Activated CD4-positive, alpha-beta memory T cell treated with anti-CD3 and anti-CD28 coated beads, Interleukin-2, amount 10 ng/mL, durations not matched to agents 7 days and 5 days (primary cell): ENCODE data around the gene SNRNP200. TPM values are rescaled to one million over a fixed set of nuclear protein-coding genes. Genes with fewer than 3 reads are reported as not detected.
"Not testable (repeated sequence)": the region's sequence is repeated elsewhere in the genome, so short reads cannot be mapped to it uniquely, and the experiment has no call there.

Experiments
- CTCF ChIA-PET: fragments of 350-600 bp; sonication (Branson Sonifier 250); formaldehyde crosslinking; loops from one replicate; lab custom pipeline; 2021; ENCODE audit warnings: antibody characterized with exemption, inconsistent platforms; lab: Charles Lee
- POLR2A ChIA-PET: fragments of 350-600 bp; sonication (Branson Sonifier 250); formaldehyde crosslinking; loops from one replicate; lab custom pipeline; 2021; ENCODE audit warnings: antibody characterized with exemption; lab: Charles Lee
- DNase-seq: peaks from one replicate; pipeline ENCODE4 v3.0.0-alpha.2; 2020
- H3K27ac Mint-ChIP-seq: one replicate; pipeline ENCODE4 v1.8.0; 2021; ENCODE audit warnings: mild to moderate bottlenecking, mixed read lengths
- H3K27me3 Mint-ChIP-seq: one replicate; pipeline ENCODE4 v1.8.0; 2021; ENCODE audit warnings: mixed read lengths
- H3K36me3 Mint-ChIP-seq: one replicate; pipeline ENCODE4 v1.8.0; 2021; ENCODE audit warnings: low read depth, mixed read lengths
- H3K4me1 Mint-ChIP-seq: one replicate; pipeline ENCODE4 v1.8.0; 2021; ENCODE audit warnings: mixed read lengths
- H3K4me3 Mint-ChIP-seq: one replicate; pipeline ENCODE4 v1.8.0; 2021; ENCODE audit warnings: mild to moderate bottlenecking, mixed read lengths
- H3K9me3 Mint-ChIP-seq: one replicate; pipeline ENCODE4 v1.8.0; 2021; ENCODE audit warnings: mixed read lengths
- total RNA-seq, 2 experiments: library from RNA; stranded (reverse); gene quantifications; one replicate each; pipeline ENCODE4 v1.2.3, GENCODE V29; 2021

SNRNP200 gene
- total RNA-seq, 2 experiments from 2014 or later = 149 to 156 TPM

GRCh38 chr2:96259497-96259921 is 45.8 kb downstream of the SNRNP200 start:
- peak overlapping the region; percentile 32 for H3K27ac Mint-ChIP-seq
- POLR2A ChIA-PET = interaction anchor here (2.3 kb wide), 1 partner anchor 51 kb away, joined by 12 read pairs; the partner anchor contains the start of gene STARD7
- peaks cover 72% of the 10 kb centered on the region for H3K4me1 Mint-ChIP-seq
- no peaks in the 10 kb centered on the region for H3K9me3 Mint-ChIP-seq
- DNase-seq = no peak
- H3K36me3 Mint-ChIP-seq = peaks cover 38% of the 10 kb centered on the region
- no peaks in the 10 kb centered on the region for H3K27me3 Mint-ChIP-seq
- CTCF ChIA-PET = interaction anchor here (0.8 to 3.3 kb wide), 3 partner anchors 7 to 237 kb away, joined by 3 to 12 read pairs (median 6); partner anchors contain the start of gene ASTL
- H3K4me3 Mint-ChIP-seq = no peak overlapping the region

GRCh38 chr2:96258166-96259022 is 47.0 kb downstream of the SNRNP200 start:
- no peak overlapping the region for H3K4me3 Mint-ChIP-seq
- no peak for DNase-seq
- H3K27ac Mint-ChIP-seq = no peak overlapping the region
- peaks cover 61% of the 10 kb centered on the region for H3K4me1 Mint-ChIP-seq
- no peaks in the 10 kb centered on the region for H3K27me3 Mint-ChIP-seq
- peaks cover 40% of the 10 kb centered on the region for H3K36me3 Mint-ChIP-seq
- no peaks in the 10 kb centered on the region for H3K9me3 Mint-ChIP-seq
- ChIA-PET CTCF (interaction anchor here (1.4 kb wide), 1 partner anchor 9 kb away, joined by 6 read pairs; no protein-coding TSS in a partner anchor), POLR2A (interaction anchor here (0.6 to 2.3 kb wide), 2 partner anchors 15 to 50 kb away, joined by 3 to 12 read pairs; partner anchors contain the start of gene STARD7)

DNA sequence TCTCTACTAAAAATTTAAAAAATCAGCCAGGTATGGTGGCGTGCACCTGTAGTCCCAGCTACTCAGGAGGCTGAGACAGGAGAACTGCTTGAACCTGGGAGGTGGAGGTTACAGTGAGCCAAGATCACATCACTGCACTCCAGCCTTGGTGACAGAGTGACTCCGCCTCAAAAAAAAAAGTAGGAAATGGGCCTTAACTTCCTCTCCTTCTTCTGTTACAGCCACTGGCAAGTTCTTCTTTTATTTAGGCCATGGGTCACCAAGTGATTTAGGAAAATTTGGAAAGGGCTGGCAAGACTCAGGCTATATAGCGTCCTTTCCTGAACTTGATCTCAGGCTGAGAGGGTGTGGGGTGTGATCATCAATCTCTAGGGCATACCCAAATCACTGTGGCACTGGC is 47.6 kb downstream of the SNRNP200 start:
- Mint-ChIP-seq H3K4me1 (peaks cover 57% of the 10 kb centered on the region), H3K27ac (peak overlapping the region; percentile 23), H3K36me3 (peaks cover 45% of the 10 kb centered on the region)
- DNase-seq, H3K9me3 Mint-ChIP-seq, POLR2A ChIA-PET, H3K4me3 Mint-ChIP-seq, H3K27me3 Mint-ChIP-seq: not testable (repeated sequence)
- CTCF ChIA-PET = interaction anchor here (1.7 kb wide), 1 partner anchor 9 kb away, joined by 8 read pairs; no protein-coding TSS in a partner anchor

- peaks cover 58% of the 10 kb centered on the region for H3K4me1 Mint-ChIP-seq
- peak overlapping the region; percentile 22 for H3K27ac Mint-ChIP-seq
- ChIA-PET CTCF (interaction anchor here (1.7 kb wide), 1 partner anchor 10 kb away, joined by 8 read pairs; no protein-coding TSS in a partner anchor), POLR2A (interaction anchor here (0.8 to 2.3 kb wide), 2 partner anchors 15 to 48 kb away, joined by 4 to 9 read pairs; partner anchors contain the start of gene STARD7)
- H3K36me3 Mint-ChIP-seq = peaks cover 49% of the 10 kb centered on the region
- H3K9me3 Mint-ChIP-seq = no peaks in the 10 kb centered on the region
- no peak for DNase-seq
- H3K27me3 Mint-ChIP-seq = no peaks in the 10 kb centered on the region
- H3K4me3 Mint-ChIP-seq = no peak overlapping the region
These were observed 48.7 kb downstream of the SNRNP200 start for GRCh38 chr2:96256611-96257113.

GRCh38 chr2:96254571-96254970 is 50.8 kb downstream of the SNRNP200 start:
- Mint-ChIP-seq H3K9me3 (no peaks in the 10 kb centered on the region), H3K27ac (no peak overlapping the region), H3K4me1 (peaks cover 53% of the 10 kb centered on the region), H3K4me3 (no peak overlapping the region), H3K27me3 (no peaks in the 10 kb centered on the region), H3K36me3 (peaks cover 52% of the 10 kb centered on the region)
- CTCF ChIA-PET = interaction anchor here (0.5 kb wide), 1 partner anchor 116 kb away, joined by 3 read pairs; no protein-coding TSS in a partner anchor
- DNase-seq = no peak
- POLR2A ChIA-PET = interaction anchor here (1.3 to 2.0 kb wide), 3 partner anchors 9 to 50 kb away, joined by 4 to 13 read pairs (median 6); no protein-coding TSS in a partner anchor

- H3K27me3 Mint-ChIP-seq = no peaks in the 10 kb centered on the region
- no peak overlapping the region for H3K27ac Mint-ChIP-seq
- H3K36me3 Mint-ChIP-seq = peaks cover 53% of the 10 kb centered on the region
- no peak for DNase-seq
- H3K9me3 Mint-ChIP-seq = no peaks in the 10 kb centered on the region
- peaks cover 40% of the 10 kb centered on the region for H3K4me1 Mint-ChIP-seq
- no peak overlapping the region for H3K4me3 Mint-ChIP-seq
- POLR2A ChIA-PET = interaction anchor here (2.0 kb wide), 1 partner anchor 11 kb away, joined by 13 read pairs; no protein-coding TSS in a partner anchor
- CTCF ChIA-PET = no interaction called here
These were observed 52.3 kb downstream of the SNRNP200 start for GRCh38 chr2:96253006-96253405.

- DNase-seq = no peak
- POLR2A ChIA-PET = interaction anchor here (2.0 kb wide), 1 partner anchor 10 kb away, joined by 13 read pairs; no protein-coding TSS in a partner anchor
These were observed 52.8 kb downstream of the SNRNP200 start for GRCh38 chr2:96252526-96252925.

DNA sequence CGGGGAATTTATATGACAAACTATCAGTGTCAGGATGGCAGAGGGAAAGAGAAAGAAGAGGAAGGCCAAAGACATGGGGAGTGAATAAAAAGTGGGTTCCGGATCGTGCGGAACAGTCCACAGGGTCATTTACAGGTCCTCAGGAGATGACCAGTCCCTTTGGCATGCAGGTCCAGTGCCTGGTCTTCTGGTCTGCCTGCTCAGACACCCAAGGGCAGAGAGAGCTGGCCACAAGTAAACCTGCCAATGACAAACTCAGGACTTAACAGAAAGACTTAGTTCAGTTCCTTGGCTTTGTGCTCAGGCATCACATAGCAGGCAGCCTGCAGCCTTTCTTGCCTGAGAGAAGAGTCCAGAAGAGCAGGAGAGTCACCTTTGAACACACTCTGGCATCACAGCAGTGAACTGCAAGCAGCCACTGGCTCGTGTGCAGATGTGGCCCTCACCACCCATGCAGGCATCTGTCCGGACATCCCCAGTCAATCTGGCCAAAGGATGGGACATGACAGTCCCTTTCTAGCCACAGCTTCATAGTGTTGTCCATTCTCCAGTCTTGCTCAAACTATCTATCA is 53.5 kb downstream of the SNRNP200 start:
- POLR2A ChIA-PET = interaction anchor here (2.3 kb wide), 1 partner anchor 10 kb away, joined by 7 read pairs; no protein-coding TSS in a partner anchor
- no peaks in the 10 kb centered on the region for H3K9me3 Mint-ChIP-seq
- no peak for DNase-seq
- peaks cover 56% of the 10 kb centered on the region for H3K36me3 Mint-ChIP-seq
- H3K4me3 Mint-ChIP-seq = no peak overlapping the region
- peaks cover 40% of the 10 kb centered on the region for H3K4me1 Mint-ChIP-seq
- no peaks in the 10 kb centered on the region for H3K27me3 Mint-ChIP-seq
- CTCF ChIA-PET = no interaction called here
- H3K27ac Mint-ChIP-seq = peak overlapping the region; percentile 23

More at GRCh38 chr2:96252526-96252925, 52.8 kb downstream of the SNRNP200 start:
- Mint-ChIP-seq H3K4me1 (peaks cover 41% of the 10 kb centered on the region), H3K36me3 (peaks cover 53% of the 10 kb centered on the region), H3K27me3 (no peaks in the 10 kb centered on the region), H3K27ac (peak overlapping the region; percentile 23), H3K4me3 (no peak overlapping the region), H3K9me3 (no peaks in the 10 kb centered on the region)
- CTCF ChIA-PET = no interaction called here

DNA sequence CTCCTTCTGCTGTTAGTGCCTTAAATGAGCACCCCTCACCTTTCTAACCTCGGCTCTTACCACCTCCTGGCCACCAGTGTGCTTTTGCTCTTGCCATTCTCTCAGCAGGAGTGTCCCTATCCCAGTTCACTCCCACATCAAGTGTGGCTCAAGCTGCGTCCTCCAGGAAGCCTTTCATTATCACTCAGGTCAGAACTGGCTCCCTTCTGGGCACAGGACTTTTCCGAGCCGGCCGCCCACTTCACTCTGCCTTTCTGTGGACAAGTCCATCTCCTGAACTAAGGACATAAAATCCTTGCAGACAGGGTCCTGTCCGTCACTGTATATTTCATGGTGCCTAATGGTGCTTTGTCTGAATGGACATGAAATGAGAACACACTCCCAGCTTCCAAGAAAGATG is 55.2 kb downstream of the SNRNP200 start:
- Mint-ChIP-seq H3K27me3 (no peaks in the 10 kb centered on the region), H3K9me3 (peaks cover 8% of the 10 kb centered on the region), H3K36me3 (peaks cover 59% of the 10 kb centered on the region), H3K27ac (peak overlapping the region; percentile 48), H3K4me1 (peaks cover 49% of the 10 kb centered on the region), H3K4me3 (no peak overlapping the region)
- POLR2A ChIA-PET = interaction anchor here (1.1 to 2.3 kb wide), 3 partner anchors 9 to 42 kb away, joined by 3 to 7 read pairs (median 3); partner anchors contain the start of gene STARD7
- CTCF ChIA-PET = no interaction called here
- no peak for DNase-seq

DNA sequence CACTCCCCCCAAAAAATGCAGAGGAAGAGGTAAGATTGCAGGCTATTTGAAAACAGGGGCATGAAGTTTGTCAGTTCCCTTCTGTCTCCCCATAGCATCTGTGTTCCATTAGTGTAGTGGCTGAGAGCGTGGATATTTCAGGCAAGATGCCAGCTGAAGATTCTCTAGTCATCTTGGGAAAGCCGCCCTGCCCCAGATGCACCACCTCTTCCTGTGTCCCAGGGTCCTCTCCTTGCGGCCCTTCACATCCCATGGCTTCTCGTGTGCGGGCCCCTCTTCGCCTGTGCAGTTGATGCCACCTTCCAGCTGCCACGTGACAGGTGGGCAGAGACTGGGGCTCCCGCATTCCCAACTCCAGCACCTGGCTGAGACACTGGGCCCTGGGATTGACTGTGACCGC is 55.7 kb downstream of the SNRNP200 start:
- Mint-ChIP-seq H3K4me1 (peaks cover 53% of the 10 kb centered on the region), H3K36me3 (peaks cover 57% of the 10 kb centered on the region), H3K27ac (no peak overlapping the region), H3K9me3 (peaks cover 10% of the 10 kb centered on the region), H3K4me3 (no peak overlapping the region), H3K27me3 (no peaks in the 10 kb centered on the region)
- ChIA-PET CTCF (interaction anchor here (1.5 kb wide), 1 partner anchor 11 kb away, joined by 4 read pairs; no protein-coding TSS in a partner anchor), POLR2A (interaction anchor here (1.2 kb wide), 1 partner anchor 41 kb away, joined by 3 read pairs; the partner anchor contains the start of gene STARD7)
- no peak for DNase-seq

DNA sequence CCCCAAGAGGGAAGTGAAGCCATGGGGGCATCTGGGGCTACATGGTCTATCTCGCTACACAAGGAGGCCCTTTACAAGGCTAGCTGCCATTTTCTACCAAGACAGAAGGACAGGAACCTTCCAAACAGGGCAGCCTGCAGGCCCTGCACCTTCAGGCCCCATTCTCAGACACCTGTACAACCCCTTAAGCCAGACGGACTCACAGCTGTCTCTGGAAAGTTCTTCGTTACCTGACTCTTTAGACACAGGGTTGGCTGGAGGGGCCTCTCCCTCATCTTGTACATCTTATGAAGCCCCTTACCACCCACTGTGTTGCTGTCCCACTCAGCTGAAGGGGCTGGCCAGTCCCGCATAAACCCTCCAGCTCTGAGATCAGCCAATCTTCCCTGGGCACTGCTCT is 56.7 kb downstream of the SNRNP200 start:
- Mint-ChIP-seq H3K27me3 (no peaks in the 10 kb centered on the region), H3K36me3 (peaks cover 49% of the 10 kb centered on the region), H3K9me3 (peaks cover 11% of the 10 kb centered on the region), H3K27ac (no peak overlapping the region), H3K4me3 (no peak overlapping the region), H3K4me1 (peaks cover 57% of the 10 kb centered on the region)
- DNase-seq = no peak
- ChIA-PET POLR2A (no interaction called here), CTCF (interaction anchor here (1.5 kb wide), 1 partner anchor 12 kb away, joined by 4 read pairs; no protein-coding TSS in a partner anchor)

GRCh38 chr2:96247896-96248295 is 57.5 kb downstream of the SNRNP200 start:
- H3K9me3 Mint-ChIP-seq = peaks cover 11% of the 10 kb centered on the region
- H3K27ac Mint-ChIP-seq = peak overlapping the region; percentile 3
- H3K4me3 Mint-ChIP-seq = no peak overlapping the region
- DNase-seq = no peak
- peaks cover 61% of the 10 kb centered on the region for H3K4me1 Mint-ChIP-seq
- ChIA-PET CTCF (interaction anchor here (1.5 to 1.7 kb wide), 2 partner anchors 13 to 19 kb away, joined by 4 to 10 read pairs; no protein-coding TSS in a partner anchor), POLR2A (interaction anchor here (3.7 kb wide), 1 partner anchor 40 kb away, joined by 24 read pairs; the partner anchor contains the start of gene STARD7)
- peaks cover 42% of the 10 kb centered on the region for H3K36me3 Mint-ChIP-seq
- H3K27me3 Mint-ChIP-seq = no peaks in the 10 kb centered on the region
